Measurements from ENCODE around the gene YES1.

GRCh38 chr18:848062-848861 lies 36.2 kb upstream of the YES1 start:
- TF ChIP-seq CTCF (IDR thresholded peaks at IDR 0.05; ENCODE audit: low read depth, low read length) (no peak), EZH2phosphoT487 (IDR thresholded peaks at IDR 0.05; ENCODE audit: low read depth) (no peak)

Measured in OCI-LY3 (cell line).